H9 (cell line): ENCODE measurements around the gene SCUBE1. TPM values are rescaled to one million over a fixed set of nuclear protein-coding genes. Genes with fewer than 3 reads are reported as not detected.

Experiments
- DNase-seq: peaks from one replicate; pipeline ENCODE4 v3.0.0-alpha.2; 2017
- H2AFZ ChIP-seq: one replicate; pipeline ENCODE4 v1.6.1; 2013; ENCODE audit warnings: mild to moderate bottlenecking, low read length, control low read depth, moderate library complexity
- H2AK5ac ChIP-seq: 2 replicates; pipeline ENCODE4 v1.6.1; 2013; ENCODE audit warnings: low read length, control low read depth, mixed read lengths; ENCODE audit not compliant: insufficient read length
- H2BK120ac ChIP-seq: one replicate; pipeline ENCODE4 v1.6.1; 2013; ENCODE audit warnings: low read depth, mild to moderate bottlenecking, low read length, control low read depth, inconsistent platforms; ENCODE audit not compliant: poor library complexity, severe bottlenecking
- H2BK12ac ChIP-seq: 2 replicates; pipeline ENCODE4 v1.6.1; 2013; ENCODE audit warnings: low read length, control low read depth, mixed read lengths, low read depth; ENCODE audit not compliant: insufficient read length
- H2BK15ac ChIP-seq: 2 replicates; pipeline ENCODE4 v1.6.1; 2013; ENCODE audit warnings: low read depth, low read length, control low read depth
- H2BK20ac ChIP-seq: one replicate; pipeline ENCODE4 v1.6.1; 2013; ENCODE audit warnings: low read depth, mild to moderate bottlenecking, low read length, control low read depth, inconsistent platforms; ENCODE audit not compliant: poor library complexity, severe bottlenecking
- H2BK5ac ChIP-seq: 2 replicates; pipeline ENCODE4 v1.6.1; 2013; ENCODE audit warnings: low read length, control low read depth, mixed read lengths; ENCODE audit not compliant: insufficient read length
- H3K14ac ChIP-seq: 2 replicates; pipeline ENCODE4 v1.6.1; 2013; ENCODE audit warnings: low read length, control low read depth; ENCODE audit not compliant: insufficient read depth
- H3K18ac ChIP-seq: 2 replicates; pipeline ENCODE4 v1.6.1; 2013; ENCODE audit warnings: low read depth, mild to moderate bottlenecking, mixed read lengths, low read length, control low read depth; ENCODE audit not compliant: insufficient read length
- H3K23ac ChIP-seq: 2 replicates; pipeline ENCODE4 v1.6.1; 2013; ENCODE audit warnings: low read length, control low read depth, mixed read lengths, low read depth; ENCODE audit not compliant: insufficient read length
- H3K23me2 ChIP-seq: 2 replicates; pipeline ENCODE4 v1.6.1; 2013; ENCODE audit warnings: low read depth, mild to moderate bottlenecking, mixed read lengths, low read length, control low read depth; ENCODE audit not compliant: insufficient read length, poor library complexity, severe bottlenecking
- H3K27ac ChIP-seq: 2 replicates; pipeline ENCODE4 v1.5.1; 2013; ENCODE audit warnings: low read length, control low read depth, mixed read lengths, low read depth; ENCODE audit not compliant: insufficient read length
- H3K27me3 ChIP-seq: 2 replicates; pipeline ENCODE4 v1.6.1; 2013; ENCODE audit warnings: low read length, control low read depth, inconsistent platforms; ENCODE audit not compliant: insufficient read depth
- H3K4ac ChIP-seq: 2 replicates; pipeline ENCODE4 v1.6.1; 2013; ENCODE audit warnings: low read depth, mild to moderate bottlenecking, control low read depth, inconsistent platforms, low read length, moderate library complexity
- H3K4me1 ChIP-seq: 2 replicates; pipeline ENCODE4 v1.6.1; 2013; ENCODE audit warnings: low read length, control low read depth, inconsistent platforms; ENCODE audit not compliant: insufficient read depth
- H3K4me2 ChIP-seq: 2 replicates; pipeline ENCODE4 v1.6.1; 2013; ENCODE audit warnings: low read length, control low read depth, mixed read lengths; ENCODE audit not compliant: insufficient read length, insufficient read depth
- H3K56ac ChIP-seq: 2 replicates; pipeline ENCODE4 v1.6.1; 2013; ENCODE audit warnings: low read depth, mild to moderate bottlenecking, mixed read lengths, low read length, control low read depth; ENCODE audit not compliant: insufficient read length
- H3K79me1 ChIP-seq: 2 replicates; pipeline ENCODE4 v1.6.1; 2013; ENCODE audit warnings: low read depth, mild to moderate bottlenecking, moderate library complexity, low read length, control low read depth, inconsistent platforms; ENCODE audit not compliant: insufficient read depth, poor library complexity, severe bottlenecking
- H3K79me2 ChIP-seq: 2 replicates; pipeline ENCODE4 v1.6.1; 2013; ENCODE audit warnings: low read length, control low read depth, inconsistent platforms; ENCODE audit not compliant: insufficient read depth
- H3K9ac ChIP-seq: 2 replicates; pipeline ENCODE4 v1.6.1; 2013; ENCODE audit warnings: low read length, control low read depth, mixed read lengths; ENCODE audit not compliant: insufficient read length; ENCODE audit errors: extremely low read depth
- H3K9me3 ChIP-seq: one replicate; pipeline ENCODE4 v1.6.1; 2013; ENCODE audit warnings: low read depth, low read length, inconsistent platforms; ENCODE audit not compliant: control insufficient read depth
- H3T11ph ChIP-seq: one replicate; pipeline ENCODE4 v1.6.1; 2013; ENCODE audit warnings: mild to moderate bottlenecking, low read length, control low read depth, inconsistent platforms
- H4K20me1 ChIP-seq: one replicate; pipeline ENCODE4 v1.6.1; 2013; ENCODE audit not compliant: control insufficient read depth, insufficient read length, insufficient read depth
- H4K5ac ChIP-seq: 2 replicates; pipeline ENCODE4 v1.6.1; 2013; ENCODE audit warnings: low read depth, mild to moderate bottlenecking, mixed read lengths, low read length, control low read depth; ENCODE audit not compliant: insufficient read length
- H4K8ac ChIP-seq: replicated peaks from 2 replicates; pipeline ENCODE4 v1.6.1; 2013; ENCODE audit warnings: low read length, control low read depth, mixed read lengths, low read depth; ENCODE audit not compliant: insufficient read length
- H4K91ac ChIP-seq: 2 replicates; pipeline ENCODE4 v1.6.1; 2013; ENCODE audit warnings: low read depth, mild to moderate bottlenecking, moderate library complexity, mixed read lengths, low read length, control low read depth; ENCODE audit not compliant: insufficient read length
- H3K27ac Mint-ChIP-seq, 3 experiments: 2 replicates in 2 of 3; 3 replicates in 1 of 3; pipeline ENCODE4 v1.8.0; 2020 to 2021; ENCODE audit warnings: mixed read lengths in 3 of 3, mild to moderate bottlenecking in 1 of 3, moderate library complexity in 1 of 3
- H3K27me3 Mint-ChIP-seq: 2 replicates; pipeline ENCODE4 v1.8.0; 2021; ENCODE audit warnings: low read depth, mild to moderate bottlenecking, moderate library complexity, mixed read lengths
- H3K36me3 Mint-ChIP-seq, 3 experiments: 2 replicates in 2 of 3; 3 replicates in 1 of 3; pipeline ENCODE4 v1.8.0; 2020 to 2021; ENCODE audit warnings: low read depth in 3 of 3, mixed read lengths in 3 of 3; ENCODE audit not compliant: insufficient read depth in 1 of 3
- H3K4me1 Mint-ChIP-seq, 2 experiments: 2 replicates each; pipeline ENCODE4 v1.8.0; 2020; ENCODE audit warnings: mixed read lengths in 2 of 2
- H3K4me3 Mint-ChIP-seq, 2 experiments: 2 replicates in 1 of 2; 3 replicates in 1 of 2; pipeline ENCODE4 v1.8.0; 2020 to 2021; ENCODE audit warnings: mild to moderate bottlenecking in 2 of 2, mixed read lengths in 2 of 2, moderate library complexity in 1 of 2
- H3K9me3 Mint-ChIP-seq, 2 experiments: 2 replicates in 1 of 2; 3 replicates in 1 of 2; pipeline ENCODE4 v1.8.0; 2020; ENCODE audit warnings: mild to moderate bottlenecking in 2 of 2, mixed read lengths in 2 of 2, moderate library complexity in 1 of 2
- WGBS: extraction: QIAGEN DNeasy Blood & Tissue Kit; methylation state at CpG from one replicate; pipeline ENCODE4 v1.1.7; 2013; ENCODE audit warnings: missing lambda C conversion rate, low lambda C conversion rate, mixed read lengths; ENCODE audit not compliant: insufficient read length; ENCODE audit errors: extremely low coverage; 5-methylcytosine and 5-hydroxymethylcytosine counted together
- total RNA-seq: library from RNA; stranded (reverse); gene quantifications from 2 replicates; pipeline ENCODE4 v1.2.1, GENCODE V29; 2021
- TF ChIP-seq, protein P1 (sequence below): fragments of 200-600 bp; sonication (generic); conservative IDR thresholded peaks from 3 replicates; pipeline ENCODE4 v1.8.0; 2021; ENCODE audit warnings: antibody characterized with exemption, mild to moderate bottlenecking

The SCUBE1 gene
- total RNA-seq, 1 experiment from 2014 or later: 1.2 TPM

- Histone ChIP-seq H2BK15ac (no peak overlapping the region), H4K8ac (no peak overlapping the region), H4K91ac (no peak overlapping the region), H3K9ac (no peak overlapping the region), H2BK120ac (no peak overlapping the region), H3K9me3 (no peaks in the 10 kb centered on the region), H3K79me2 (0 out of 2 replicates have a peak, but pooled peaks cover 2% of the 10 kb centered on the region), H3K4me2 (no peak overlapping the region), H2AFZ (no peak overlapping the region), H3K14ac (no peak overlapping the region), H2BK20ac (no peak overlapping the region), H3K27ac (no peak overlapping the region), H3K79me1 (no peaks in the 10 kb centered on the region), H2AK5ac (no peak overlapping the region), H3K4me1 (no peaks in the 10 kb centered on the region; the same call in 1 of the 2 replicates), H4K20me1 (no peaks in the 10 kb centered on the region), H2BK5ac (no peak overlapping the region), H3K23me2 (no peaks in the 10 kb centered on the region), H4K5ac (no peak overlapping the region), H2BK12ac (no peak overlapping the region), H3K4ac (no peak overlapping the region), H3K27me3 (no peaks in the 10 kb centered on the region), H3T11ph (no peak overlapping the region), H3K56ac (no peak overlapping the region), H3K18ac (no peak overlapping the region), H3K23ac (no peak overlapping the region)
- no peak for DNase-seq
- Mint-ChIP-seq H3K27ac (no peak overlapping the region), H3K4me3 (no peak overlapping the region), H3K27me3 (peaks cover 5% of the 10 kb centered on the region), H3K9me3 (no peaks in the 10 kb centered on the region), H3K36me3 (no peaks in the 10 kb centered on the region), H3K4me1 (peaks cover 22 to 37% of the 10 kb centered on the region in 2 experiments)
- WGBS: no CpG with 5 or more reads among the region's 7 CpGs
- TF ChIP-seq, protein P1, sequence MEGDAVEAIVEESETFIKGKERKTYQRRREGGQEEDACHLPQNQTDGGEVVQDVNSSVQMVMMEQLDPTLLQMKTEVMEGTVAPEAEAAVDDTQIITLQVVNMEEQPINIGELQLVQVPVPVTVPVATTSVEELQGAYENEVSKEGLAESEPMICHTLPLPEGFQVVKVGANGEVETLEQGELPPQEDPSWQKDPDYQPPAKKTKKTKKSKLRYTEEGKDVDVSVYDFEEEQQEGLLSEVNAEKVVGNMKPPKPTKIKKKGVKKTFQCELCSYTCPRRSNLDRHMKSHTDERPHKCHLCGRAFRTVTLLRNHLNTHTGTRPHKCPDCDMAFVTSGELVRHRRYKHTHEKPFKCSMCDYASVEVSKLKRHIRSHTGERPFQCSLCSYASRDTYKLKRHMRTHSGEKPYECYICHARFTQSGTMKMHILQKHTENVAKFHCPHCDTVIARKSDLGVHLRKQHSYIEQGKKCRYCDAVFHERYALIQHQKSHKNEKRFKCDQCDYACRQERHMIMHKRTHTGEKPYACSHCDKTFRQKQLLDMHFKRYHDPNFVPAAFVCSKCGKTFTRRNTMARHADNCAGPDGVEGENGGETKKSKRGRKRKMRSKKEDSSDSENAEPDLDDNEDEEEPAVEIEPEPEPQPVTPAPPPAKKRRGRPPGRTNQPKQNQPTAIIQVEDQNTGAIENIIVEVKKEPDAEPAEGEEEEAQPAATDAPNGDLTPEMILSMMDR: no peak
Measured at GRCh38 chr22:43330178-43331068, 12.7 kb downstream of the SCUBE1 start.
